Measurements from ENCODE around the gene UCKL1.
A peak's percentile ranks its signal among the peaks of the same experiment; 100 is the strongest.

UCKL1 gene

DNA sequence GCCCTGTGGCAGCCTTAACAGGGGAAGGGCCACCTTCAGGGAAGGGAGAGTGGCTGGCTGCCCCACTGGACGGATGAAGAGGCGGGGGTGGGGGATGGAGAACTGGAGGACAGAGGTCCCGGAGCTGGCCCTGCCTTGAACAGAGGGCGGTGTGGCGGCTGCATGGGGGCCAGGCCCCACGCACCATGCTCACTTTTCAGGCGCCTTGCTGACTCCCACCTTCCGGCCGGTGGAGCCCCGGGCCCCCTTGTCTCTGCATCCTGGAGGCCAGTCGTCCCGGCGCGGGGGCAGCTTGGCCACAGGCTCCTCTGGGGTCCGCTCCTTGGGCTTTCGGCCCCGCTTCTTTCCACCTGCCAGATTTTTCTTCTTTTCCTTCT, 3.5 kb upstream of the UCKL1 start:
- no peak for DNase-seq (ENCODE audit: insufficient read length, low spot score)
- TF ChIP-seq, protein P1, sequence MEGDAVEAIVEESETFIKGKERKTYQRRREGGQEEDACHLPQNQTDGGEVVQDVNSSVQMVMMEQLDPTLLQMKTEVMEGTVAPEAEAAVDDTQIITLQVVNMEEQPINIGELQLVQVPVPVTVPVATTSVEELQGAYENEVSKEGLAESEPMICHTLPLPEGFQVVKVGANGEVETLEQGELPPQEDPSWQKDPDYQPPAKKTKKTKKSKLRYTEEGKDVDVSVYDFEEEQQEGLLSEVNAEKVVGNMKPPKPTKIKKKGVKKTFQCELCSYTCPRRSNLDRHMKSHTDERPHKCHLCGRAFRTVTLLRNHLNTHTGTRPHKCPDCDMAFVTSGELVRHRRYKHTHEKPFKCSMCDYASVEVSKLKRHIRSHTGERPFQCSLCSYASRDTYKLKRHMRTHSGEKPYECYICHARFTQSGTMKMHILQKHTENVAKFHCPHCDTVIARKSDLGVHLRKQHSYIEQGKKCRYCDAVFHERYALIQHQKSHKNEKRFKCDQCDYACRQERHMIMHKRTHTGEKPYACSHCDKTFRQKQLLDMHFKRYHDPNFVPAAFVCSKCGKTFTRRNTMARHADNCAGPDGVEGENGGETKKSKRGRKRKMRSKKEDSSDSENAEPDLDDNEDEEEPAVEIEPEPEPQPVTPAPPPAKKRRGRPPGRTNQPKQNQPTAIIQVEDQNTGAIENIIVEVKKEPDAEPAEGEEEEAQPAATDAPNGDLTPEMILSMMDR (IDR thresholded peaks at IDR 0.05; ENCODE audit: insufficient read depth, missing control alignments) = no peak
- FAIRE-seq = no peak

DNA sequence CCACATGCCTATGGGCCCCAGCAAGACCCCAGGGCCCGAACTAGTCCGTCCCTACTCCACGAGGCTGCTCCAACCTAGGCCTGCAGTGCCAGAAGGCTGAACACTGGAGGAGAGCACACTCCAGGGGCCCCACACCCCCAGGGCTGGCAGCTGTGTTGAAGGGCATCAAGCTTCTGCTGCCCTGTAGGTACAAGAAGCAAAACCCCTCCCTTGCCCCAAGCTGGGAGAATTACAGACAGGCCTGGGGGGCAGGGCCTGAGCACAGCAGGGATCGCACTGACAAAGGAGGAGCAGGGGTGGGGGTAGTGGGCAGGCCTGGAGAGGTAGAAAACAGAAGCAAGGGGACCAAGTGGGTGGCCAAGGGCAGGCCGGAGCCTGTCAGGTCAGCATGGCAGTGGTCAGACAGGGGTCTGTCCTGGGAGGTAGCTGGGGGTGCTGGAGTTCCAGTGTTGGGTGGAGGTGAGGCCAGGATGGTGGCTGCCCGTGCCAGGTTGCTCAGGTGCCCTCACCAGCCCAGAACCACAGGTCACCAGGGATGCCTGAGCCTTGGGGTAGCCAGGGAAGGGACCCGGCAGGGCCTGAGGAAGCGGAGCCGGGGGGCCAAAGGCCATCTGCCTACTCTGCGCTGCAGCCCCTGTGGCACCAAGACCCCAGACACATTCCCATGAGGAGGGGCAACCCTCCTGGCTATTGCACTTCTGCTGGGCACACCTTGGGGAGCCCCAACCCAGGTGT, 2.9 kb upstream of the UCKL1 start:
- FAIRE-seq (no peak), DNase-seq (ENCODE audit: insufficient read length, low spot score) (no peak)
- TF ChIP-seq, protein P1 (IDR thresholded peaks at IDR 0.05; ENCODE audit: insufficient read depth, missing control alignments) = no peak

DNA sequence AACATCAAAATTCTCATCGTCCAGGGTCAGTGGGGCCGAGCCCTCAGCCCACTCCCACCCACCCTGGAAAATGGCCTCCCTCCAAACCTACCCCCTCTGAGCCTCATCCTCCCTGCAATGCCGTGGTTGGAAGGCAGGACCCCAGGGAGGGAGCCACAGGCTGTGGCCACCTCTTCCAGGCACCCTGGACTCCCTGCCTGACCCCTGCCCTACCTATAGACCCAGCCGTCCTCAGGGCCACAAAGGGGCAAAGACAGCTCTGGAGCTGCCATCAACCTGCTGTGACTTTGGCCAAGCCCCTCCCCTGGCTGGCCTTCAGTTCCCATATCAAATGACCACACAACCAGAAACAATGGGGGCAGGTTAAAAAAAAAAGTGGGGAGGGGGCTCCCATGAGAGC, 2.3 kb upstream of the UCKL1 start:
- TF ChIP-seq, protein P1 (IDR thresholded peaks at IDR 0.05; ENCODE audit: insufficient read depth, missing control alignments) = no peak
- no peak for FAIRE-seq

DNA sequence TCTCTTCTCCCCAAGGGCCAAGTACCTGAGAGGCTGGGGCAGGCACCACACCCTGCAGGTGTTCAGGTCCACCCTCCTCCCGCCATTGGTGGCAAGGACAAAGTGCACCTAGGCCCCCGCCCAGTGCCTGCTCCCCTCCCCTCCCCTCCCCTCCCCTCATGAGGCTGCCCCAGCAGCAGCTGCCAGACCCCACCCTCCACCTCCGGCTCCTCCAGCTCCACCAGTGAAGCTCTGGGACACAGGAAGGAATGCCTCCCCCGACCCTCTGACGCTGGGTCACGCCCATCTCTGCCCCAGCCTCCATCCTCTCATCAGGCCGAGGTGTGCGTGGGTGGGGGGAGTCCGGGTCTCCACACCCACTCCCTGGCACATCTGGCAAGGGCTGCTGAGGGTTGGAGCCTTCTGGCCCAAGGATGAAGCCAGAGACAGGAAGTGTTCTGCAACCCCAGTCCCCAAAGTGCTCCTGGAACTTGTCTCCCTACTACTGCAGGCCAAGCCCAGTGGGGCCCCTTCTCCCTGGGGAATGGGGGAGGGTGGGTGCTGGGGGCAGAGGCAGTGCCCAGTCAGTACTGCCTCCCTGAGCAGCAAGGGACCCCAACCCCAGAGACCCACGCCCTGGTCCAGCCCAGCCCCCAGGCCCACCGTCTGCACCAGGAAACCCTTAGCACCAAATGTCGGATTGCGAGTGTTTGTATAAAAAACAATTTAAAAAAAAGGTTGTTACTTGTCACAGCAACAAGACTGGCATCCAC, 1.6 kb upstream of the UCKL1 start:
- no peak for DNase-seq (ENCODE audit: insufficient read length, low spot score)
- no peak for FAIRE-seq
- TF ChIP-seq, protein P1 (IDR thresholded peaks at IDR 0.05; ENCODE audit: insufficient read depth, missing control alignments) = no peak

More for the DNA sequence above, 2.3 kb upstream of the UCKL1 start:
- DNase-seq (ENCODE audit: insufficient read length, low spot score) = no peak

DNA sequence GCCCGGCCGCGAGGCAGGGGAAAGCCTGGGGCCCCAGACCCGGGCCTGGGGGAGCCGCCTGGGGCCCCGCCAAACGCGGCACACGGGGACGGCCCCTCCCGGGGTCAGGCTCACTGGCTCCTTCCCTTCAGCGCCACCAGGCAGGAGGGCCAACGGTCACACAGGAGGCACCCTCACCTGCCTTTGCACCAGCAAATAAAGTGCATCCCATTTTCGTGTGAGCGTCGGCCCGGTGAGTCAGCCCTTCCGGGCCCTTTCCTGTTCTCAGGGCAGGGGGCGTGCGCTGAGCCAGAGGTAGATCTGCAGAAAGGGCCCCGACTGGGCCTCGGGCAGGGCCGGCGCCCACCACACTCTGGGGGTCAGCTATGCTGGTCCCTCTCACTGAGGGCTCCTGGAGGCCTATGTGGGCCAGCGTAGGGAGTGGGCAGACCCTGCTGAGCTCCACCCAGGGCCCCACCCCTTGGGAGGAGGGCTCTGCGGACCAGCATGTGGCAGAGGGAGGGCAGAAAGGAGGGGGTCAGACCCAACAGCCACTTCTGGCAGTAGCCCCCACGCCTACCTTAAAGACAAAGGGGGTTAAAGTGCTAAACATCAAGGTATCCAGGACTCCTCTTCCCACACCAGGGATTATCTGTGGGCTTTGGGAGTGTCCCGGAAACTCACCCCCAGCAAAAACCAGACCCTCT, 931 bp upstream of the UCKL1 start:
- FAIRE-seq = no peak
- DNase-seq (ENCODE audit: insufficient read length, low spot score) = peak; percentile 94
- TF ChIP-seq, protein P1 (IDR thresholded peaks at IDR 0.05; ENCODE audit: insufficient read depth, missing control alignments) = no peak

DNA sequence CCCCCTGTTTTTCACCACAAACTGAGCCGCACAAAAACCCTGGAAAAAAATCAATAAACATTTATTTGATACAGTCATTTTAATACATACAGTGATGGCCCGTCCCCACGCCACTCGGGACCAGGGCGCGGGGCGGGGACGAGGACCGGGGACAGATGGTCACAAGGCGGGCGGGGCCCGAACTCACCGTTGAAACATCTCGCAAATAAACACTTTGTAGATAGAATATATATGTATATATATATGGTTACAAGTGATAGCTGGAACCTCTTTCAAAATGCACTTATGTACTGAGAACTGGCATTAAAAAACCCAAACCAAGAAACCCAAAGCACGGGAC, 418 bp upstream of the UCKL1 start:
- DNase-seq (ENCODE audit: insufficient read length, low spot score) (no peak), FAIRE-seq (no peak)
- TF ChIP-seq, protein P1 (IDR thresholded peaks at IDR 0.05; ENCODE audit: insufficient read depth, missing control alignments) = no peak
